Peyer's patch (tissue), 4 donors: ENCODE results near the gene KIF6.

ENCODE experiments used
- POLR2A ChIP-seq, 2 donors: fragments of 450-650 bp; IDR thresholded peaks; one replicate each; pipeline ENCODE4 v1.5.1; 2017; ENCODE audit warnings: antibody characterized with exemption in 2 of 2, mild to moderate bottlenecking in 2 of 2, moderate library complexity in 2 of 2
- TF ChIP-seq, protein P1 (sequence below), 6 experiments: fragments of 450-650 bp in 4 of 6; fragments of 200-600 bp in 2 of 6; sonication (generic) in 1 of 6; IDR thresholded peaks; one replicate each; pipeline ENCODE4 v1.5.1; 2017 to 2019; ENCODE audit warnings: antibody characterized with exemption in 6 of 6, mild to moderate bottlenecking in 3 of 6, moderate library complexity in 1 of 6

DNA sequence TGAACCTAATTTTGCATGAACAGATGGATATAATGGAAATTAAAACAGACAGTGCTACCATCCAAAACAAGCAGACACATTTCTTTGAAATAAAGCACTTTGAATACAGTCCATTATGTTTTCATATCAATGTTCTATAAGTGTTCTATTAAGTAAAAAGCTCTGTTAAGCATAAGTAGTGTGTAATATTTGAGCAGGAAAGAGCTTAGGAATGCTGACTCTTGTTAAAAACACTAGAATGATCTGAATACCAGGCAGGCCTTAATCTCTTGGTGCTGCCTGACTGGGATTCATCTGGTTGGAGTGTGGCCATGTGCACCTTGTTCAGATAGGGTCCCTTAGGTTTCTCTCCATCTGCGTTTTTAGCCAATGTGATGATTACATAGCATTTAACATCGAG, 130.9 kb downstream of the KIF6 start:
- TF ChIP-seq, protein P1, sequence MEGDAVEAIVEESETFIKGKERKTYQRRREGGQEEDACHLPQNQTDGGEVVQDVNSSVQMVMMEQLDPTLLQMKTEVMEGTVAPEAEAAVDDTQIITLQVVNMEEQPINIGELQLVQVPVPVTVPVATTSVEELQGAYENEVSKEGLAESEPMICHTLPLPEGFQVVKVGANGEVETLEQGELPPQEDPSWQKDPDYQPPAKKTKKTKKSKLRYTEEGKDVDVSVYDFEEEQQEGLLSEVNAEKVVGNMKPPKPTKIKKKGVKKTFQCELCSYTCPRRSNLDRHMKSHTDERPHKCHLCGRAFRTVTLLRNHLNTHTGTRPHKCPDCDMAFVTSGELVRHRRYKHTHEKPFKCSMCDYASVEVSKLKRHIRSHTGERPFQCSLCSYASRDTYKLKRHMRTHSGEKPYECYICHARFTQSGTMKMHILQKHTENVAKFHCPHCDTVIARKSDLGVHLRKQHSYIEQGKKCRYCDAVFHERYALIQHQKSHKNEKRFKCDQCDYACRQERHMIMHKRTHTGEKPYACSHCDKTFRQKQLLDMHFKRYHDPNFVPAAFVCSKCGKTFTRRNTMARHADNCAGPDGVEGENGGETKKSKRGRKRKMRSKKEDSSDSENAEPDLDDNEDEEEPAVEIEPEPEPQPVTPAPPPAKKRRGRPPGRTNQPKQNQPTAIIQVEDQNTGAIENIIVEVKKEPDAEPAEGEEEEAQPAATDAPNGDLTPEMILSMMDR (IDR thresholded peaks at IDR 0.05) = no peak
- TF ChIP-seq POLR2A (IDR thresholded peaks at IDR 0.05) = no peak
